GM19452 (cell line): ENCODE data around the gene ATG4A.

Experiments
- ATAC-seq: cut with Tn5 transposase; IDR thresholded peaks from one replicate; pipeline ENCODE4 v1.9.1; 2021; ENCODE audit not compliant: unreplicated experiment

ATG4A gene

DNA sequence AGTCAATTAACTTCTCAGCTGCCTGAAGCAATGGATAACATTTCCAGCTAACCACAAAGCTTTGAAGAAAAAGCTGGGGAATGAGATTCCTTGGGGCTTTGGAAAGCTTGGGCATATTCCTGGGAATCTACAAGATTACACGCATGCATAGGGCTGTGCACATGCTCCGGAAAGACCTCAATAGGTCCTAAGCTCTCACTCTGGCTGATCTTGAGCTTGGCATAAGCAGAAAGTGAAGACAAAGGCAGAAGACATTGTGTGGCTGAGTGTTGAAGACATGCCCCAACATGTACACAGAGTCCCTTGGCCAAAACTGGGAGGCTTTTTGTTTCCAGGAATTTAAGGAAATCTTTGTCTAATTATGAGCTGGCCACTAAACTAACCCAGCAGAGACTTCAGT, 31.2 kb downstream of the ATG4A start:
- no peak for ATAC-seq

DNA sequence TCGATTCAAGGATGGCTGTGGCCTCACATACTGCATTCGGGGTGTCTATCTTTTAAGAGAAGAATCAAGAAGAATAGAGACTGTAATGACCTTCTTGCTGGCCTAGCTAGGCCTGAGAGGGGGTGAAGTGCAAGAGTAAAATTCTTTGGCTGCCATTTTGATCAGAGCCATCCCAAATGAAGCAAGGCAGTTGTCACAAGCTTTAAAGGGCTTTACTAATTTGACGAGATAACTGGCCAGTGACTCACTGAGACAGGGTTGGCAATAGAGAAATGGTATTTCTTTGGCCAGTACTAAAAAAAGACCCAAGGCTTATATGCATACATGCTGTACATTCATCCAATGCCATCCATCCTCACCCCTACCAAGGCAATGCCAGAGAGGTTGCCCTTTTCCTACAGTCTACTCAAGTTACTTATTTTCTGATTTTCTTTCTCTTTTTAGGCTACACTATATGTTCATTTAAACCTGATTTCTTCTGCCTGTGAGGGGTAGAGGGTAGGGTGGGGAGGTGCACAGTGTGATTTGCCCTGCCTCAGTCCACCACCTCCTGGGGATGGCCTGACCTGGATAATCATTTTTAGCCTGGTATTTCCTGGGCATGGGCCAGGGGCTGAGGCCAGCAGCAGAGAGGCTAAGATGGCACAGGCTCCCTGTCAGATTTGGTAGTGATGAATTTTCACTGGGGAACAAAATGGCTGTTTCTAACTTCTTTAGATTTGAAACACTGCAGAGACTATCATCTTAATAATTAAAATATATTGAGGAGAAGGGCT, 32.2 kb downstream of the ATG4A start:
- ATAC-seq, result no peak

DNA sequence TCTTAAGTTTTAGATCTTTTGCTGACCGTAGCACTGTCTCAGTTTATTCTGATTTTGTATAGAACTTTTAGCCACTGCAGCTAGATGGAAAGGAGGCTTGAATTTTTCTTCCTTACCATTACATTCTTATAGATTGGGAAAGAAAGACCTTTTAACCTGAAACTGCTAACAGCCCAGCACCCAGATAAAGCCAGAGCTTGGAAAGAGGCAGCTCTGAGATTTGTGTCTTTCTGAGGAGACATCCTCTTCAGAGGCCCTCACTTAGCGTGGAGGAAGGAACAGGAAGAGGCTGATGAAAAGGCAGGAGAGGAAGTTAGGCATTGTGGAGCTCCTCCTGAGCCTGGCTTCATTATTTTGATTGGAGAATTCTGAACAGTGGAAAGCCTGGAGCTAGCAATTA, 35.1 kb downstream of the ATG4A start:
- ATAC-seq, result no peak

DNA sequence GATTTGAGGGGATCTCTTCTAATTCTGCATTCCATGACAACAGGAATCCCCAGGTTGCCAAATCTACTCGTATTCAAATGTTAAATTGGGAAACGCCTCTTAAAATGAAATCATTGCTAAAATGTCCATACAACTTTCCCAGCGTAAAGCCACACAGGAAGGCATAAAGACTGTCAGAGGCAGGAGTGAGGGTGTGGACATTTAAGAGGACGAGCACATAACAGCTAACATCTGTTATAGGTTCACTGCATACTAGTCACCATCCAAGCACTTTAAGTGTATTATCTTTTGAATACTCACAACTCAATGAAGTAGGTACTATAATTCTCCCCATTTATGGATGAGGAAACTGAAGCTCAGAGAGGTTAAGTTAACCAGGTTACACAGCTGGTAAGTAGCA, 35.6 kb downstream of the ATG4A start:
- no peak for ATAC-seq

DNA sequence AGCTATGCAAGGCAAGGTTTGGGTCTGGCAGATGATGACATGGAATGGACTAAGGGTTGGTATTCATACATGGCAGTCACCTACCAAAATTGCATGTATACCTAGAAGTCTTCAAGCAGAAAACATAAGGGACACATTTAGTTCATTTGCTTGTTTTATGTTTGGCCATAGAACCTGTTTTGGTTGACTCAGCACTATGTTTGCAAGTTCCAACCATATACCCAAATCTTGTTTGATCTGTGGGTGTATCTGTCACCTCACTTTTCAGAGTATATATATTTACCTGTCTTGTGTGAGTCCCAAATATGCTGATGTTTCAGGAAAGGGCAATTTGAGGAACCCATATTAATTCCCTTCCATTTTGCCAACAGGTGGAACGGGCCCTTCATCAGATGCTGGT, 39.3 kb downstream of the ATG4A start:
- no peak for ATAC-seq

DNA sequence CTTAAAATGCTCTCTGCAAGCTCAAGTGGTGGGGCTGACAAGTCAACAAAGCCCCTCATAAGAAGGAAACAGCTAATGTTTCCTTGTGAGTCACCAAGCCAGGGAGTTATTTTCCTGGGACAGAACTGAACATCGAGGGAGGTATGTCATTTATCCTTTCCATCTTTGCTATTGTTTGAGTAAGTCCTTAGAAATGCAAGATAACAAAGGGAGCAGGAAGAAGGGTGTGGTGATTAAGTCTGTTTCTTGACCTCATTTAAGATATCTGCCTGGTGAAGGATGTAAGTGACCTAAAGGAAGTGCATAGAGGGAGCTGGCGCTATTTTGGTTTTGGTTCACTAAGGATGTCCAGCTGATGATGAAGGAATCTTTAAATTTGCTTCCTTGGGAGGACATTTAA, 39.9 kb downstream of the ATG4A start:
- ATAC-seq, result no peak

DNA sequence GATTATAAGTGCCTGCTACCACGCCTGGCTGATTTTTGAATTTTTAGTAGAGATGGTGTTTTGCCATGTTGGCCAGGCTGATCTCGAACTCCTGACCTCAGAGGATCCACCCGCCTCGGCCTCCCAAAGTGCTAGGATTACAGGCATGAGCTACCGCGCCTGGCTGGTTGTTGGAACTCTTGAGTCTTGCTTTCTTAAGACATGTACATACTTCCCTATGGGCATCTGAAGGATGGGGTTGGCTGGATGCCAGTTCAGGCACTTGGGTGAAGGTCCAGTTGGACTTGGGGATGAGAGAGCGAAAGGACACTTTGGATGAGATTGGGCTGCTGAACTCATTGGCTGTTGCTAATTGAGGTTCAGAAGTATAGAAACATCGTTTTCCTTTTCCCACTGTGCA, 40.5 kb downstream of the ATG4A start:
- no peak for ATAC-seq

DNA sequence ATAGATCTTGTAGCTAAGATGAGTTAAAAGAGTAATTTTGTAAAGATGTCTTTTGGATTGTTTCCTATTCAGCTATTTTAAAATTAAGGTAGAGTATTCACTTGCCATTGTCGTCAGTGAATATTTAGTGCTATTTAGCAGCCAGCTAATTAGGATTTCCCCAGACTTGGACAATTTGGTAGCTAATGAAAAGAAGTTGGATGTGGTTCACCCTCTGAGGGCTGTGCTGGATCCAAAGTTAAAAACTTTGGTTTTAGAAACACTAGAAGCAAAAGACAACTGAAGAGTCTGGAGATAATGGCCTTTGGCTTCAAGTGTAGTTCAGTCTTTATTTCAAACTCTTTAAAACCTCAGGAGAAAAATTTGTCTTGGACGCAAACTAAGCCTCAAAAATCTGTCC, 41.3 kb downstream of the ATG4A start:
- ATAC-seq, result no peak

DNA sequence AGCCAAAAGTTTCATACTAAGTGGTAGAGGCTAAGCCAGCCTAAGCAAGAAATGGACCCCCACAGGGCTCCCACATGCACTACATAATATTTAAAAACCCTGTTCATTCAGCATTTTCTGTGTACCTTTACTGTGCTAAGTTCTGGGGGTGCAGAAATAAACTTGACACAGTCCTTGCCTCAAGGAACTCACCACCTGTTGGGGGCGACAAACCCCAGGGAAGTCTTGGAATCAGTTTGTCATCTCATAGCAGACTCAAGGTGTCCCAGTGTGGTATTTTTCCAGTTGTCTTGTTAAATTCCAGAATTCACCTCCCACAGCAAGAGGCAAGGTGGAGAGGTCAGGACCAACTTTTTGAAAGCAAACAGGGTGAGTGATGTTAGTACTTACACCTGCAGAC, 43.1 kb downstream of the ATG4A start:
- ATAC-seq, result no peak

DNA sequence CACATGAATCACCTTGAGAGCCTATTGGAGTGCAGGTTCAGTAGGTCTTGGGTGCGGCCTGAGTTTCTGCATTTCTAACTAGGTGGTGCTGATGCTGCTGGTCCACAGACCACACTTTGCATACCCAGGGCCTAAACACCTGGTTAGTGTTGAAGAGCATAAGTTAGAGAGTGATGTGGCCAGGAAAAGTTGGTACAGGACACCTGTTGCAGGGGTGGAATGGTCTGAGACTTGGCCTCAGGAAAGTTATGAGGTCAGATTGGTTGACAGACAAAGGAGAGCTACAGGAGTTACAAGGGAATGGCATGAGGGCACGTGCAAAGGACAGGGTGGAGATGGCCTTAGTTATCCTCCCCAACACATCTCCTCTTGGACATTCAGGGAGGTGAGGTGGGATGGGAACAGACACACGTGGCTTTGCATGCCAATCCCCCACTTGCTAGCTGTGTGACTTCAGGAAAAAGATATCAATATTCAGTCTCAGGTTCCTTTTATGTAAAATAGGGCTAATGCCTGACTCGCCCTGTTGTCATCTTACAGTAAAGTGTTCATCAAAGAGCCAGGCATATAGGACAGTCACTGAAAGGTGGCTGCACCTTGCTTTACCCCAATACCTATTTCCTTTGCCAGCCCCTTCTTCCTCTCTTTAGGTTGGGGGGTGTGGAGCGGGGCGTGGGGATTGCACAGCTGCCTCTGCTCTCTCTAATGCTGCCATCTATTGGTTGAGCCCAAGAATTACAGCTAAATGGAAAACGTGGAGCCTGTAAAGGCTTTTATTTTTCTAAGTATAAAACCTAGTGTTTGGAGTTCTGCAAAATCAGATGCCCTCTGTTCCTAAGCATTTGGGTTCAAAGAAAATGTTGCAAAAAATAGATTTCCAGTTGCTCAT, 47.5 kb downstream of the ATG4A start:
- no peak for ATAC-seq

DNA sequence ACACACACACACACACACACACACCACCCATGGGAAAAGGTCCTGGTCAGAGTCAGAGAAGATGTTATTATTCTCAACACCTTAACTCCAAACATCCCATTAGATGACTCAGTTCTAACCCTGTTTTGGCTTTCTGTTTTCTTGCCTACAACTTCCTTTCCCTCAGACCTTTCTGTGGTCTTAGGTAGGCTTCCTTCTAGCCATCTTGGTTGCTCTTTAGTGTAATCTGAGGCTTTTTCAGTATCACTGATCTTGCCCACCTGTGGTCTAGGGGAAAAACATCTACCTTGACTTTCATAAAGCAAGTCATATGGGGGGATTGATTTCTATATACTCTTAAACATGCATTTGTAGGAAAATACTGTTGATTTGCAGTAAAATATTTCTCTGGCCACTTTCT, 56.9 kb downstream of the ATG4A start:
- peak; percentile 96 for ATAC-seq

DNA sequence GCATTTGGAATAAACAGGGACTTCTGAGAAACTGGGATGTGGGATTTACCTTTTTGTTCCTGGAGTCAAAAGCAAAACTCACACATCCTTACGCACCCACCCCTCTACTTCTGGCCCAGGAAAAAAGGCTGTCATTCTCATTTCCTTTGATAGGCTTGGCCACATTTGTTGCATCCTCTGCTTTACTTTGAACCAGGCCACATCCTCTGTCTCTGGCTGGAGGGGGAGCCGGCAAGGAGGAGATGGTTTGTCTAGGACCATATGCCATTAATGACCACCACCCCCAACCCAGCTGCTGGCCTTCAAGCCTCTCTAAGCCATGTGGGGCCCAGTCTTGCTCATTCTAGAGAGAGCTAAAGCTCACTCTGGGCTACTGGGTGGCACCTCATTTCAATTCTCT, 64.5 kb downstream of the ATG4A start:
- ATAC-seq, result no peak

DNA sequence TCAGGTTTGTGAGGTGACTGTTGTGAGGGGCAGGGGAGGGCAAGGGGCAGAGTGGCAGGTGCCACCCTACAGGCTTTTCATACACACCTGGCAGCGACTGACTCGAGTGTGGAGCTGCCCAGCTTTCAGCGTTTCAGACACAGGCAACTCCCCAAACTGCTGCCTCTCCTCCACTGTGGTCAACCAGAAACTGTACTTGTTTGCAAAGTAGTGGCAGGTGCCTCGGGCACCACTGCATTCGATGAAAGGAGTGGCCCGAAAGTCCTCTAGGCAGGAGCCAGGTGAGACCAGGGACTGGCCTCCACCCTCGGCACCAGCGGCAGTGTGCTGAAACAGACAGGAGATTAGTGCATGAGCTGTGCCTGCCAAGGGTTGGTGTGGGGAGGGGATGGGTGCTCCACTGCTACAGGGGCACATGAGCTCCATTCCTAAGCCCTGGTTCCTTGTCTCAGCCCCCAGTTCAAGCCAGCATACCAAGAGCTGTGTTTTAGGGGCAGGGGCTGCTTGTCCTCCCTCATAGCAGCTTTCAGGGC, 65.4 kb downstream of the ATG4A start:
- ATAC-seq, result no peak

DNA sequence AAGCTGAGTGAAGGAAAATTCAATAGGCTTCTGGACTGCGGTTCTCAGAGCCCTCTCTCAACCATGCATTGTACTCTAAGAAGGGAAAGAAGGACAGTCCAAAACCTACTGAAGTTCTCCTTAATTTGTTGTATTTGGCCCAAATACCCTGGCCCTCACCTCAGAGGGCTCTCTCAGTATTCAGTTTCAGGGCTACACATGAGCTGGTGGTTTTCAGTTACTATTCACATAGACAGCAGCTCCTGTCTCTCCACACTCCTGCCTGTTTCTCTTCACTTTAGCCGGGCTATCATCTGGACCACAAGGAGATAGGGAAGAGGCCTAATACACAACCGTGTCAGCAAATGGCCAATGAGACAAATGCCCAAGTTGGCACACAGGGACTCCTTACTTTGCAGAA, 66.0 kb downstream of the ATG4A start:
- ATAC-seq, result no peak

DNA sequence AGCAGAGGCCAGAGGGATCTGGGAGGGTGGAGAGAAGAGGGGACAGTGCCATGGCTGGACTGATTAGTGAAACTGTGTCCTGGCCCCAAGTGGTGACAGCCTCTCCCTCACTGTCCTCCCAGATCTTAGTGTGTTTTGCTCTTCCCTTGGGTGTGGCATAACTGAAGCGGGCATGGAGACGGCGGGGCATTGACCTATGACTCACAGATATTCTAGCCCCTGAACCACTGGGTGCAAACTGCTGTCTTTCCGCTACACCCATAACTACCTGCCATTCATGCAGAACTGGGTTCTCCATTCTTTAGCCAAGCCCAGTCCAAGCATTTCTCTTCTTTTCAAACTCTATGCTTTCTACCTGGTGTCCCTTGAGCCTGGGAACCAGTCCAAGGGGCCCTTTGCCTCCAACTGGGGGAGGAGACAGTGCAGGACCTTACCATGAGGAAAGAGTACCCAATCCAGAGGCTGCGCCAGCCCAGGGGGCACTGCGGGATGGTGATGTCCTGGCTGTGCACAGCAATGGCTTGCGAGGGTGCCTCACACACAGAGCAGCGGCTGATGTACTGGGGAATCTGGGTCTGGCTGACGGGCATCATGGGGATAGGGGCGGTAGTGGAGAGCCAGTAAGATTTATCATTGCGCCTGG, 67.6 kb downstream of the ATG4A start:
- ATAC-seq, result no peak

DNA sequence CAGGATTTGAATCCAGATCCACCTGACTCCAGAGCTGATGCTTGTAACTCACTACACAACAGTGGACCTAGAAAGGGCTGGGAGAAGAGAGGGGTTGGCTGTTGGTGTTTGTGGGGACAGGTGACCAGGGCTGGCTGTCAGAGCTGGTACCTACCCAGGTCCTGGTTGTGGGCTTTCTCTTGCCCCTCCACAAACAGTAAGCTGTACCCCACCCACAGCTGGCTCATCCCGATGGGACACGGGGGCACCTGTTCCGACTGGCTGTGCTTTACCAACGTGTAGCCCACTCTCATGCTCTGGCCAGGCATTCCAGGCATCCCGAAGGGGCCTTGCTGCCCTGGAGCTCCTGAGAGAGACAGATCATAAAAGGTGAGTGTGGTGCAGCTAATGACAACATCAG, 68.7 kb downstream of the ATG4A start:
- no peak for ATAC-seq

DNA sequence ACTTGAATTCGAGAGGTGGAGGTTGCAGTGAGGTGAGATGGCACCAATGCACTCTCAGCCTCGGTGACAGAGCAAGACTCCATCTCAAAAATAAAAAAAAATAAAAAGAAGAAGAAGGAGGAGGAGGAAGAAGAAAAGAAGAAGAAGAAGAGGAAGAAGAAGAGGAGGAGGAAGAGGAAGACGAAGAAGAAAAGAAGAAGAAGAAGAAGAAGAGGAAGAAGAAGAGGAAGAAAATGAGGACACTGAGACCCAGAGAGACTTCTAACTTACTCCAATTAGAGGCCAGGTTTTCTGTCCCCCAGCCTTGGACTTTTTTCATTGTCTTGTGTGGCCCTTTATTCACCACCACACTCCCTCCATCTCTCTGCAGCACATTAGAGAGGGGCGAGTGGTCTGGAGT, 70.7 kb downstream of the ATG4A start:
- no peak for ATAC-seq

DNA sequence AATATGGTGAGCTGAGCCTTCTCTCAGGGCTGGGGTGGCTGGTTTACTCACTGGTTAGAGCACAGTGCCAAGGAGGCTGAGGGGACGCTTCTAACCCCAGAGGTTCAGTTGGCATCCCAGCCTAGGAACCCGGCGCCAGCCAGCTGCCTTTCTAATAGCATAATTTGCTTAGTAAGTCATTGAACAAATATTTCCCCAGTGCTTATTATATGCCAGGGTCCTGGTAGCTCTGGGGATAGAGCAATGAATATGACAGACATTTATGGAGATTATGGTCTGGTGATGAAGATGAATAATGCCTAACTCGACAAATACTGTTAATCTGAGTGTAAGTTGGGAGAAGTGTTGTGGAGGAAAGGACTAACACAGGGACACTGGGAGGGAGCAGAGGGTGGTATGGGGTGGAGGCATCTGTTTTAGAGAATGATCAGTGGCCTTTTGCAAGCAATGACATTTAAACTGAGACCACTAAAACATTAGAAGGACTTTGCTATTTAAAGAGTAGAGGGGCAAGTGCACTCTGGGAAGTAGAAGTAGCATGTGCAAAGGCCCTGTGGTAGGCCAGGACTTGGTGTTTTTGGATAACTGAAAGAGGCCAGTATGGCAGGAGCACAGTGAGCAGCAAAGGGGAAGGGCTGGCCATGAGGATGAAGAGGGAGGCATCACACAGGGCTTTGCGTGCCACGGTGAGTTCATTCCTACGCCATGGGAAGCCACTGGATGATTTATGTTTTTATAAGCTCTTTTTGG, 71.9 kb downstream of the ATG4A start:
- ATAC-seq, result no peak

DNA sequence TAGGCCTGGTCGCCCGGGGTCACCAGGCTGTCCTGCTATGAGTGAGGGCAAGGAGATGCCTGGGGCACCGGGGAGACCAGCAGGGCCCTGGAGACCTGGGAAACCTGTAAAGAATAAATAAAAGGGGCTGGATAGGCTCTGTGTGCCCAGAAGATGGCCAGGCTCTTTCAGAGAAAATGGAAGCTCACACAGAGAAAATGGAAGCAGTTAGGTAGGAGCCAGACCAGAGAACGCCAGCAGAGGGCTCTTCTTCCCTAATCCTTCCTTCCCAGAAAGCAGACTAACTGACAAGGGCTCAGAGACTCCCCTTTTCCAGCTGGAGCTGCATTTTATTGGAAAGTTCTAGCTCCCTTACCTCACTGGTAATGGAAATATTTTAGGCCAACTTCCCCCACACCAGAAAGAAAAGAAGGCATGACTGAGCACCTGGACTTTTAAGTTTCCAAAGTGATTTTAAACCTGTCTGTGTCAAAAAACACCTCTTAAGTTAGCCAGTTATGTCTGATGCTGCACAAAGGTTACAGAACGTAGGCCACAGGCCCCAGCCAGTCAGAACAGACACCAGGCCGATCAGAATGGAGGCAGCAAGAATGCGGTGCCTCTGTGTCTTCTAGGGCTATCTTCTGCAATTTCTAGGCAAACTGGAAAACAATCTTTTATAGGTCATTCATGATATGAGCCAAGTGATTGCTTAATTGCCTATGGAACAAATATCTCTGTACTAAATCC, 74.0 kb downstream of the ATG4A start:
- ATAC-seq, result no peak

DNA sequence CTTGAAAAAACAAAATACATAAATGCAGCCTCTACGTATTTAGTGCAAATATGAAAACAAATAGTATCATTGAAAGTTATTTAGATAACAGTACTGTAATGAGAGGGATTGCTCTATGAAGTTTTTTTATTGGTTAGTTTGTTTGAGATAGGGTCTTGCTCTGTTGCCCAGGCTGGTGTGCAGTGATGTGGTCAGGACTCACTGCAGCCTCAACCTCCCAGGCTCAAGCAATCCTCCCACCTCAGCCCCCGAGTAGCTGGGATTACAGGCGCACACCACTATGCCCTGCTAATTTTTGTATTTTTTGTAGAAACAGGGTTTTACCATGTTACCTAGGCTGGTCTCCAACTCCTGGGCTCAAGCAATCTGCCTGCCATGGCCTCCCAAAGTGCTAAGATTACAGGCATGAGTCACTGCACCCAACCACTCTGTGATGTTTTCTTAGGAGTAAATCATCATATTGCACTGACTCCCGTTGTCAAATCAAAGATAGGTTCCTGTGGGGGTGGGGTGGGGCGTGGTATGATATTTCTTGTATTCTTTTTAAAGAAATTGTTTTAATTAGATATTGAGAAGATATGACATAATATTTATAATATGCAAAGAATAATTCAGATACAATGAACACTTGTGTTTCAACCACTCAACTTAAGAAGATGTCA, 75.8 kb downstream of the ATG4A start:
- no peak for ATAC-seq
